Neuron (in vitro differentiated cells): ENCODE results near the gene CYB561A3.

Experiments
- H2AFZ ChIP-seq: one replicate; pipeline ENCODE4 v1.6.1; 2013; ENCODE audit warnings: low read depth, mild to moderate bottlenecking, inconsistent platforms, low read length, moderate library complexity
- H3K27me3 ChIP-seq: one replicate; pipeline ENCODE4 v1.6.1; 2013; ENCODE audit warnings: low read length; ENCODE audit not compliant: insufficient read depth
- H3K36me3 ChIP-seq: one replicate; pipeline ENCODE4 v1.6.1; 2013; ENCODE audit warnings: low read length; ENCODE audit not compliant: insufficient read depth
- H3K4me1 ChIP-seq: one replicate; pipeline ENCODE4 v1.6.1; 2013; ENCODE audit warnings: low read length; ENCODE audit not compliant: insufficient read depth
- H3K4me3 ChIP-seq: 2 replicates; pipeline ENCODE4 v1.5.1; 2013; ENCODE audit warnings: mild to moderate bottlenecking, low read length, moderate library complexity
- H3K9me3 ChIP-seq: one replicate; pipeline ENCODE4 v1.6.1; 2013; ENCODE audit warnings: low read length

Gene CYB561A3

GRCh38 chr11:61309141-61309540, 52.5 kb downstream of the CYB561A3 start:
- H3K4me3 ChIP-seq: no peak overlapping the region
- H3K4me1 ChIP-seq: no peaks in the 10 kb centered on the region
- no peaks in the 10 kb centered on the region for H3K27me3 ChIP-seq
- no peak overlapping the region for H2AFZ ChIP-seq
- peaks cover 97% of the 10 kb centered on the region for H3K36me3 ChIP-seq
- no peaks in the 10 kb centered on the region for H3K9me3 ChIP-seq

DNA sequence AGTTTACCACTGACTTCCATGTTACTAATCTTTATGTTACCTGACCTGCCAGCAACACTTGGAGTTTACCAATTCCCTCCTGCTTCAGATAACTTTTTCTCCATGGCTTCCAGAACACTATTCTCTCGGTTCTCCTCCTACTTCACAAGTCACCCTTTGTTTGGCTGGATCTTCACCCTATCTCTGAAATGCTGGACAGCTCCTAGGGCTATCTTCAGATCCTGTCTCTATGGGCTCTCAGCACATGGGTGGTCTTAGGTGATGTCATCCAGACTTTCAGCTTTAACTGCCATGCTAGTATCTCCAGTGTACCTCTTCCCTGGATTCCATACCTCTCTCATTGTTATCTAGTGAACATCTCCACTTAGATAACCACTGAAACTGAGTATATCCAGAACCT, 54.3 kb downstream of the CYB561A3 start:
- no peaks in the 10 kb centered on the region for H3K27me3 ChIP-seq
- no peaks in the 10 kb centered on the region for H3K9me3 ChIP-seq
- H3K4me3 ChIP-seq: no peak overlapping the region
- H3K4me1 ChIP-seq: no peaks in the 10 kb centered on the region
- H2AFZ ChIP-seq: no peak overlapping the region
- H3K36me3 ChIP-seq: peaks cover 96% of the 10 kb centered on the region

- H3K36me3 ChIP-seq: peaks cover 96% of the 10 kb centered on the region
- no peaks in the 10 kb centered on the region for H3K27me3 ChIP-seq
- H3K4me3 ChIP-seq: no peak overlapping the region
- no peaks in the 10 kb centered on the region for H3K9me3 ChIP-seq
- no peaks in the 10 kb centered on the region for H3K4me1 ChIP-seq
- no peak overlapping the region for H2AFZ ChIP-seq
These were observed 55.5 kb downstream of the CYB561A3 start for GRCh38 chr11:61306221-61306620.

DNA sequence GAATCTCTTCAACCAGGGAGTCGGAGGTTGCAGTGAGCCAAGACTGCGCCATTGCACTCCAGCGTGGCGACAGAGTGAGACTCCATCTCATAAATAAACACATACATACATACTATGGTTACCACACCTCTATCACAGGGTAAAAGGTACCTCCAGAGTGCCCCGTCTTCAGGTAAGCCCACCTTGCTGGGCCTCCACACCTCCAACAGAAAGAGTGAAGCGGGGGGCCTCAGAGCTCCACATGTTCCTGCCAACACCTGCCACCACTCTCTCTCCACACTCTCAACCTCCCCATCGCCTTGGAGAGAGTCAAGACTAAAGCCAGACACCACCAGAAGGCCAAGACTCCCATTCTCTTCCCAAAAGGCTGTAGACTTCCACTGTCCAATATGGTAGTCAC, 56.3 kb downstream of the CYB561A3 start:
- no peak overlapping the region for H3K4me3 ChIP-seq
- H3K9me3 ChIP-seq: peaks cover 3% of the 10 kb centered on the region
- no peaks in the 10 kb centered on the region for H3K4me1 ChIP-seq
- no peaks in the 10 kb centered on the region for H3K27me3 ChIP-seq
- no peak overlapping the region for H2AFZ ChIP-seq
- H3K36me3 ChIP-seq: peaks cover 96% of the 10 kb centered on the region

DNA sequence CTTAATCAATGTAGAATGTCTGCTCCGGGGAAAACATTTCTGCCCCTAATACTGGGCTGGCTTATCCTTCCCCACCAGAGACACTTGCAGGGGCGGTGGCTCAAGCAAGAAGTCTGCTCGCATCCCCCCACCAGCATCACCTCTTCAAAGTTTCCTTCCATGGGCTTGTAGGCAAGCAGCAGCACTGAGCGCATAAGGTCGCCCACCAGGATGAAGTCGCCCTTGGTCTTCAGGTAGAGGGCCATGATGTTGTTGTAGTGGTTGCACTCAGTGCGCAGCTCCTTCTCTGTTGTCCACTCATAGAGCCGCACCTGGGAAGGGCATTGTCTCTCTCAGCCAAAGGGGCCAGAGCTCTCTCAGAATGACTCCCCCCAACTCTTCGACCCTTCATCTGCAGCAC, 58.0 kb downstream of the CYB561A3 start:
- Histone ChIP-seq H3K9me3 (peaks cover 4% of the 10 kb centered on the region), H3K4me3 (no peak overlapping the region), H3K27me3 (no peaks in the 10 kb centered on the region), H3K4me1 (peaks cover 5% of the 10 kb centered on the region), H3K36me3 (peaks cover 96% of the 10 kb centered on the region), H2AFZ (no peak overlapping the region)

DNA sequence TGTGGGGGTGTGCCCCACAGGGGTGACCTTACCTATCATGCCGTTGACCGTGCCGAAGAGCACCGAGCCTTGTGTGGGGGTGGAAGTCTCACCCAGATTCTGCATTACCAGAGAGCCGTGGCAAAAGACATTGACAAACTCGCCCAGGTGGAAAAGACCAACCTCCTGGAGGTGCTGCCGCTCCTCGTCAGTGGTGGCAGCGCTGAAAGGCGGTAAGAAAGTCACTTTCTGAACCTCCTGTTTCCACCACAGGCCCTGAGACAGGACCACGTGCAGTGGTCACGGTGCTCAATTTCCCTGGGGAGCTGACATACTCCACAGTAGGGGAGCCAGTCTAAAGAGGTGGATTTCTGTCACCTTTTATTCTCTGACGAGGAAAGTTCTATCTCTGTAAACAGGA, 59.1 kb downstream of the CYB561A3 start:
- Histone ChIP-seq H2AFZ (no peak overlapping the region), H3K9me3 (peaks cover 4% of the 10 kb centered on the region), H3K4me3 (no peak overlapping the region), H3K4me1 (peaks cover 16% of the 10 kb centered on the region), H3K36me3 (peaks cover 96% of the 10 kb centered on the region), H3K27me3 (no peaks in the 10 kb centered on the region)
